PC-9 (cell line): ENCODE measurements around the gene HSPA12B.

Source experiments
- EZH2 ChIP-seq: fragments of 200-600 bp; sonication (generic); IDR thresholded peaks from 2 replicates; pipeline ENCODE4 v1.8.0; 2017; ENCODE audit warnings: antibody characterized with exemption, low read depth
- TF ChIP-seq, protein P1 (sequence below): fragments of 200-600 bp; sonication (generic); conservative IDR thresholded peaks from 2 replicates; pipeline ENCODE4 v1.6.1; 2017; ENCODE audit warnings: mixed run types, antibody characterized with exemption, mild to moderate bottlenecking, moderate library complexity

DNA sequence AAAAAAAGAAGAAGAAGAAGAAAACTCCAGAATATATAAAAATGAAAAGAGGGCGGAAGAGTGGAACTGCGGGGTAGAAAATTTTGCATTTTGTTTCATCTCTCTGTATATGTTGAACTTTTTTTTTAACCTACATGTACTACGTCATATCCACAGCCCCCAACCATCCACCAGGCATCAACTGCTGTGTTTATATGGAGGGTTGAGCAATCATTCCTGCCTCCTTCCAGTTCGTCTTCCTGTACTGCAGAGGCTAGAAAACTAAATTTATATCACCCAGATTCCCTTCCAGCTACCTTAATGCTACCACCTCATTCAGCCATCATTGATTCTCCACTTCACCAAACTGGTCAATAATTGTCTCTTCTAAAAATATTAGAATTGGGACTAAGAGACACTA lies 10.6 kb upstream of the HSPA12B start:
- TF ChIP-seq, protein P1, sequence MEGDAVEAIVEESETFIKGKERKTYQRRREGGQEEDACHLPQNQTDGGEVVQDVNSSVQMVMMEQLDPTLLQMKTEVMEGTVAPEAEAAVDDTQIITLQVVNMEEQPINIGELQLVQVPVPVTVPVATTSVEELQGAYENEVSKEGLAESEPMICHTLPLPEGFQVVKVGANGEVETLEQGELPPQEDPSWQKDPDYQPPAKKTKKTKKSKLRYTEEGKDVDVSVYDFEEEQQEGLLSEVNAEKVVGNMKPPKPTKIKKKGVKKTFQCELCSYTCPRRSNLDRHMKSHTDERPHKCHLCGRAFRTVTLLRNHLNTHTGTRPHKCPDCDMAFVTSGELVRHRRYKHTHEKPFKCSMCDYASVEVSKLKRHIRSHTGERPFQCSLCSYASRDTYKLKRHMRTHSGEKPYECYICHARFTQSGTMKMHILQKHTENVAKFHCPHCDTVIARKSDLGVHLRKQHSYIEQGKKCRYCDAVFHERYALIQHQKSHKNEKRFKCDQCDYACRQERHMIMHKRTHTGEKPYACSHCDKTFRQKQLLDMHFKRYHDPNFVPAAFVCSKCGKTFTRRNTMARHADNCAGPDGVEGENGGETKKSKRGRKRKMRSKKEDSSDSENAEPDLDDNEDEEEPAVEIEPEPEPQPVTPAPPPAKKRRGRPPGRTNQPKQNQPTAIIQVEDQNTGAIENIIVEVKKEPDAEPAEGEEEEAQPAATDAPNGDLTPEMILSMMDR, result no peak
- TF ChIP-seq EZH2, result no peak
